Astrocyte (in vitro differentiated cells and primary cell): ENCODE measurements around the gene ADD1. TPM values are rescaled to one million over a fixed set of nuclear protein-coding genes. Genes with fewer than 3 reads are reported as not detected.

Experiments
- DNase-seq: peaks from one replicate; pipeline ENCODE4 v3.0.0-alpha.2; 2010; ENCODE audit warnings: low read depth
- FAIRE-seq: peaks from 2 replicates; lab custom pipeline; 2011; peaks lifted over from hg19 to GRCh38; lab: Jason Lieb, UNC
- H2AFZ ChIP-seq: 2 replicates; pipeline ENCODE4 v1.6.0; 2012; ENCODE audit warnings: low read depth, low read length, inconsistent platforms
- H3K27ac ChIP-seq: 2 replicates; pipeline ENCODE4 v1.5.1; 2011; ENCODE audit warnings: low read depth, low read length, inconsistent platforms
- H3K27me3 ChIP-seq: 2 replicates; pipeline ENCODE4 v1.6.0; 2011; ENCODE audit warnings: low read length, inconsistent platforms; ENCODE audit not compliant: insufficient read depth
- H3K36me3 ChIP-seq: 2 replicates; pipeline ENCODE4 v1.5.1; 2011; ENCODE audit warnings: low read length, inconsistent platforms; ENCODE audit not compliant: insufficient read depth
- H3K4me1 ChIP-seq: 2 replicates; pipeline ENCODE4 v1.5.1; 2011; ENCODE audit warnings: low read length, inconsistent platforms; ENCODE audit not compliant: insufficient read depth
- H3K4me2 ChIP-seq: 2 replicates; pipeline ENCODE4 v1.6.0; 2012; ENCODE audit warnings: low read length, inconsistent platforms
- H3K4me3 ChIP-seq: 2 replicates; pipeline ENCODE4 v1.5.1; 2011; ENCODE audit warnings: low read depth, mild to moderate bottlenecking, low read length, inconsistent platforms; ENCODE audit not compliant: insufficient read depth
- H3K79me2 ChIP-seq: 2 replicates; pipeline ENCODE4 v1.6.0; 2012; ENCODE audit warnings: mild to moderate bottlenecking, low read length, inconsistent platforms; ENCODE audit not compliant: insufficient read depth
- H3K9ac ChIP-seq: 2 replicates; pipeline ENCODE4 v1.6.0; 2012; ENCODE audit warnings: mild to moderate bottlenecking, low read length, inconsistent platforms
- H3K9me3 ChIP-seq: 2 replicates; pipeline ENCODE4 v1.5.1; 2012; ENCODE audit warnings: low read depth, mild to moderate bottlenecking, low read length, inconsistent platforms; ENCODE audit not compliant: insufficient read depth
- H4K20me1 ChIP-seq: 2 replicates; pipeline ENCODE4 v1.6.0; 2012; ENCODE audit warnings: low read length, inconsistent platforms; ENCODE audit not compliant: insufficient read depth
- H3K27ac Mint-ChIP-seq: one replicate; pipeline ENCODE4 v1.8.0; 2021; ENCODE audit warnings: mild to moderate bottlenecking, mixed read lengths; ENCODE audit not compliant: unreplicated experiment
- H3K27me3 Mint-ChIP-seq: one replicate; pipeline ENCODE4 v1.8.0; 2021; ENCODE audit warnings: low read depth, mixed read lengths; ENCODE audit not compliant: unreplicated experiment
- H3K36me3 Mint-ChIP-seq: one replicate; pipeline ENCODE4 v1.8.0; 2021; ENCODE audit warnings: low read depth, mixed read lengths; ENCODE audit not compliant: unreplicated experiment
- H3K4me1 Mint-ChIP-seq: one replicate; pipeline ENCODE4 v1.8.0; 2021; ENCODE audit warnings: low read depth, mixed read lengths; ENCODE audit not compliant: unreplicated experiment
- H3K4me3 Mint-ChIP-seq: one replicate; pipeline ENCODE4 v1.8.0; 2021; ENCODE audit warnings: mild to moderate bottlenecking, moderate library complexity, mixed read lengths; ENCODE audit not compliant: unreplicated experiment
- H3K9me3 Mint-ChIP-seq: one replicate; pipeline ENCODE4 v1.8.0; 2021; ENCODE audit warnings: mild to moderate bottlenecking, mixed read lengths; ENCODE audit not compliant: unreplicated experiment
- CTCF ChIP-seq: IDR thresholded peaks from 2 replicates; pipeline ENCODE4 v1.5.1; 2011; ENCODE audit warnings: low read depth, mild to moderate bottlenecking, inconsistent platforms, low read length, moderate library complexity; ENCODE audit not compliant: insufficient read depth
- EZH2 ChIP-seq: IDR thresholded peaks from 2 replicates; pipeline ENCODE4 v1.6.1; 2012; ENCODE audit warnings: mild to moderate bottlenecking, low read length, inconsistent platforms; ENCODE audit not compliant: insufficient read depth
- total RNA-seq: library from RNA; stranded (reverse); gene quantifications from 2 replicates; pipeline ENCODE4 v1.2.1, GENCODE V29; 2021

Gene ADD1
- total RNA-seq, 1 donor from 2014 or later = 280 TPM

DNA sequence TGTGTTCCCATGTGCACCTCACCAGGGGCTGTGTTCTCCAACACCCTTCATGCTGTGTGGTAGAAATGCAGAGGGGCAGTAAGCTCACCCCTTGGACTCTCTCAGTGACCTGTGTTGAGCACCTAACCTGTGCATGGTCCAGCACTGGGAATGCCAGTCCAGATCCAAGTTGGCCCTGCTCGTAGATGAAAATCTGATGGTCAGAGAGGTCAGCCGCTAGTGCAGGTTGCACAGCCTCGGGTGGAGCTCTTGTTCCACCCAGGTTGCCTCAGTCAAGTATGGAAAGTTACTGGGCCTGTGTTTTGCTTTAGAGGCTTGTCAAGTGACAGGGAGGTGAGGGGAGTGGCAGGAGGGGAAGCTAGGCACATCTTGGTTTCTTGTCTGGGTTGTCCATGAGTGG is 68.2 kb downstream of the ADD1 start:
- TF ChIP-seq CTCF = no peak
- TF ChIP-seq EZH2 = no peak
- no peaks in the 10 kb centered on the region for H3K4me1 Mint-ChIP-seq
- FAIRE-seq = no peak
- Histone ChIP-seq H3K9me3 (no peaks in the 10 kb centered on the region), H3K27ac (no peak overlapping the region), H2AFZ (no peak overlapping the region), H3K9ac (no peak overlapping the region), H3K4me2 (no peak overlapping the region), H4K20me1 (peaks cover 73% of the 10 kb centered on the region), H3K4me1 (no peaks in the 10 kb centered on the region), H3K27me3 (no peaks in the 10 kb centered on the region), H3K36me3 (peaks cover 44% of the 10 kb centered on the region), H3K4me3 (no peak overlapping the region), H3K79me2 (peaks cover 16% of the 10 kb centered on the region)
- no peaks in the 10 kb centered on the region for H3K27me3 Mint-ChIP-seq
- no peak for DNase-seq
- no peak overlapping the region for H3K4me3 Mint-ChIP-seq
- H3K36me3 Mint-ChIP-seq = peaks cover 35% of the 10 kb centered on the region
- no peaks in the 10 kb centered on the region for H3K9me3 Mint-ChIP-seq
- H3K27ac Mint-ChIP-seq = no peak overlapping the region

GRCh38 chr4:2913168-2913567 is 69.5 kb downstream of the ADD1 start:
- no peak overlapping the region for H3K27ac ChIP-seq
- Mint-ChIP-seq H3K27me3 (no peaks in the 10 kb centered on the region), H3K36me3 (peaks cover 37% of the 10 kb centered on the region), H3K27ac (no peak overlapping the region), H3K4me3 (no peak overlapping the region), H3K4me1 (no peaks in the 10 kb centered on the region), H3K9me3 (no peaks in the 10 kb centered on the region)
- no peak overlapping the region for H3K4me2 ChIP-seq
- TF ChIP-seq CTCF (no peak), EZH2 (no peak)
- no peak overlapping the region for H3K4me3 ChIP-seq
- FAIRE-seq = no peak
- no peak for DNase-seq
- H3K79me2 ChIP-seq = peaks cover 21% of the 10 kb centered on the region
- H3K4me1 ChIP-seq = no peaks in the 10 kb centered on the region
- no peak overlapping the region for H3K9ac ChIP-seq
- no peak overlapping the region for H2AFZ ChIP-seq
- H3K36me3 ChIP-seq = peaks cover 36% of the 10 kb centered on the region
- H3K9me3 ChIP-seq = no peaks in the 10 kb centered on the region
- peaks cover 68% of the 10 kb centered on the region for H4K20me1 ChIP-seq
- H3K27me3 ChIP-seq = no peaks in the 10 kb centered on the region

DNA sequence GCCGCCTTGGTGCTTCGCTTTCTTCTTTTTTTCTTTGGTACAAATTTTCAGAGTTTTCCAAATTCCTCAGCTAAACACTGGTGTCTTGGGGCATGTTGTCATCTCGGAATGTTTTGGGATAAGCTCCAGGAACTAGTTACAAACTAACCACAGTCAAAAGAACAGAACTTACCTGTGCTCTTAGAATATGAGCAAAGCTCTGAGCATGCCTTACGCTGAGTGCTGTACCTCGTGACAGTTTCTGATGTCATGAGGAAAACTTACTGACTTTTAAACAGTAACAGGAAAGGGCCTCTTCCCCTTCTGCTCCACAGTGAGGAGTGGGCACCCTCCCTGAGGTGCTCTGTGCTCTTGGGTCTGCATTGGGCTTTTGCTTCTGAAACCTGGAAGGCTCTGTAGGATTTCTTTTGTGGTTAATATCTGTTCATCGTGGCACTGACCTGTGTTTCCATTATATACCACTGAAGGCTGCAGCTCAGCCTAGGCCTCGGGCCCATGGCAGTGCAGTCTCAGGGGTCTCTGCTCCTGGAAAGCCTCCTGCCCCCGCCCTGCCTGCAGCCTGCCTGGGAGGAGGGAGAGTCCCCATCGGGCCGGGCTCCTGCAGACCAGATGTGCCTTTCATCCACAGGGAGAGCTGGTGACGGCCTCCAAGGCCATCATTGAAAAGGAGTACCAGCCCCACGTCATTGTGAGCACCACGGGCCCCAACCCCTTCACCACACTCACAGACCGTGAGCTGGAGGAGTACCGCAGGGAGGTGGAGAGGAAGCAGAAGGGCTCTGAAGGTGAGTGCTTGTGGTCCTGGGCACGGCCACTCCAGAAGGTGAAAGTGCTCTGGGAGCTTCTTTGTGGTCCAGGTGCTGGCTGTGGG is 70.8 kb downstream of the ADD1 start:
- H3K4me3 ChIP-seq = no peak overlapping the region
- H3K9ac ChIP-seq = no peak overlapping the region
- Mint-ChIP-seq H3K4me1 (no peaks in the 10 kb centered on the region), H3K27ac (no peak overlapping the region), H3K4me3 (no peak overlapping the region), H3K36me3 (peaks cover 34% of the 10 kb centered on the region), H3K27me3 (no peaks in the 10 kb centered on the region), H3K9me3 (no peaks in the 10 kb centered on the region)
- H3K27ac ChIP-seq = no peak overlapping the region
- H3K9me3 ChIP-seq = no peaks in the 10 kb centered on the region
- no peak for TF ChIP-seq EZH2
- TF ChIP-seq CTCF = no peak
- H3K4me2 ChIP-seq = no peak overlapping the region
- H3K4me1 ChIP-seq = no peaks in the 10 kb centered on the region
- H3K27me3 ChIP-seq = no peaks in the 10 kb centered on the region
- no peak overlapping the region for H2AFZ ChIP-seq
- H3K36me3 ChIP-seq = peaks cover 24% of the 10 kb centered on the region
- peaks cover 55% of the 10 kb centered on the region for H4K20me1 ChIP-seq
- FAIRE-seq = no peak
- no peak for DNase-seq
- peaks cover 31% of the 10 kb centered on the region for H3K79me2 ChIP-seq
